ENCODE measurements around the gene GID8. TPM values are rescaled to one million over a fixed set of nuclear protein-coding genes. Genes with fewer than 3 reads are reported as not detected.

GID8 gene
- polyA plus RNA-seq, 1 of the 3 experiments (the other 2 are of a cell fraction) = 18.1 TPM

DNA sequence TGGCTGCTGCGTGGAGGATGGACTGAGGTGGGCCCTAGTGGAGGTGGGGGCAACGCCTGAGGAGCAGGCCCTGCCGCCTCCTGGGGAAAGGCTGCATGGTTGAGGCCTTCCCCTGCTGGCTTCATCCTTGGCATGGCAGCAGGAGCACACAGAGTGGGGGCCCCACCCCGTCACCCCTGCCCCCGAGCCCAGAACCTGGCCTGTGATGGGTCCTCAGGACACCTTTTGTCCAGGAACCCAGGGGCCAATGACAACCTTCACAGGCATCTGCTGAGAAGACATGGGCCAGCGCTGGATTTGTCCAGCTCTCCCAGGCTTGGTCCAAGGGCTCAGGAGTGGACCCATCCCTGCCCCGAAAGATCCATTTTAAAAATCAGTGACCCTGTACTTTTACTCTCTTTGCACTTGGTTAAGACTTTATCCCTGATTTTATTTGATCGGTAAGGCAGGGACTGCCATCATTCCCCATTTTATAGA lies 14.0 kb downstream of the GID8 start:
- H3K9ac ChIP-seq = no peak overlapping the region

GRCh38 chr20:62952373-62952967 lies 14.5 kb downstream of the GID8 start, which contains the start of gene SLC17A9:
TSS of gene SLC17A9 (plus strand) at chr20:62952709. CDS start at chr20:62952831, 122 bp downstream.
- H3K79me2 ChIP-seq (ENCODE audit: insufficient read depth) = no peaks in the 10 kb centered on the region
- POLR2A ChIA-PET = no interaction called here
- TF ChIP-seq TEAD4 (IDR thresholded peaks at IDR 0.05; ENCODE audit: borderline replicate concordance, insufficient read depth) (no peak), SMC3 (IDR thresholded peaks at IDR 0.05; ENCODE audit: low read depth, low read length) (no peak), MXI1 (IDR thresholded peaks at IDR 0.05; ENCODE audit: low read depth, low read length) (no peak), TAF1 (IDR thresholded peaks at IDR 0.05; ENCODE audit: borderline replicate concordance, low read depth, low read length) (no peak), JUND (IDR thresholded peaks at IDR 0.05) (no peak), NRF1 (IDR thresholded peaks at IDR 0.05; ENCODE audit: low read depth, low read length) (no peak), CTCF (IDR thresholded peaks at IDR 0.05) (no peak), EZH2phosphoT487 (IDR thresholded peaks at IDR 0.05; ENCODE audit: borderline replicate concordance, low read depth) (no peak), GABPA (IDR thresholded peaks at IDR 0.05; ENCODE audit: low read depth) (no peak)
- TF ChIP-seq, protein P1, sequence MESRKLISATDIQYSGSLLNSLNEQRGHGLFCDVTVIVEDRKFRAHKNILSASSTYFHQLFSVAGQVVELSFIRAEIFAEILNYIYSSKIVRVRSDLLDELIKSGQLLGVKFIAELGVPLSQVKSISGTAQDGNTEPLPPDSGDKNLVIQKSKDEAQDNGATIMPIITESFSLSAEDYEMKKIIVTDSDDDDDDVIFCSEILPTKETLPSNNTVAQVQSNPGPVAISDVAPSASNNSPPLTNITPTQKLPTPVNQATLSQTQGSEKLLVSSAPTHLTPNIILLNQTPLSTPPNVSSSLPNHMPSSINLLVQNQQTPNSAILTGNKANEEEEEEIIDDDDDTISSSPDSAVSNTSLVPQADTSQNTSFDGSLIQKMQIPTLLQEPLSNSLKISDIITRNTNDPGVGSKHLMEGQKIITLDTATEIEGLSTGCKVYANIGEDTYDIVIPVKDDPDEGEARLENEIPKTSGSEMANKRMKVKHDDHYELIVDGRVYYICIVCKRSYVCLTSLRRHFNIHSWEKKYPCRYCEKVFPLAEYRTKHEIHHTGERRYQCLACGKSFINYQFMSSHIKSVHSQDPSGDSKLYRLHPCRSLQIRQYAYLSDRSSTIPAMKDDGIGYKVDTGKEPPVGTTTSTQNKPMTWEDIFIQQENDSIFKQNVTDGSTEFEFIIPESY (IDR thresholded peaks at IDR 0.05; ENCODE audit: borderline replicate concordance, low read depth) = no peak
- TF ChIP-seq, protein P2, sequence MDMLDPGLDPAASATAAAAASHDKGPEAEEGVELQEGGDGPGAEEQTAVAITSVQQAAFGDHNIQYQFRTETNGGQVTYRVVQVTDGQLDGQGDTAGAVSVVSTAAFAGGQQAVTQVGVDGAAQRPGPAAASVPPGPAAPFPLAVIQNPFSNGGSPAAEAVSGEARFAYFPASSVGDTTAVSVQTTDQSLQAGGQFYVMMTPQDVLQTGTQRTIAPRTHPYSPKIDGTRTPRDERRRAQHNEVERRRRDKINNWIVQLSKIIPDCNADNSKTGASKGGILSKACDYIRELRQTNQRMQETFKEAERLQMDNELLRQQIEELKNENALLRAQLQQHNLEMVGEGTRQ (IDR thresholded peaks at IDR 0.05; ENCODE audit: borderline replicate concordance, low read depth, low read length) = no peak

More for the DNA sequence above, 14.0 kb downstream of the GID8 start:
- no peaks in the 10 kb centered on the region for H3K9me2 ChIP-seq
- ChIA-PET CTCF (interaction anchor here (1.8 kb wide), 1 partner anchor 20 kb away, joined by 6 read pairs; no protein-coding TSS in a partner anchor), POLR2A (no interaction called here)
- no peak overlapping the region for H3K27ac ChIP-seq (ENCODE audit: low read depth in 2 of 2, low read length in 1 of 2)
- H3K4me3 ChIP-seq (ENCODE audit: low read depth in 2 of 2, low read length in 1 of 2) = no peak overlapping the region
- no peak for DNase-seq
- H3K4me1 ChIP-seq (ENCODE audit: control insufficient read depth in 1 of 2, insufficient read depth in 2 of 2, low read depth in 1 of 2, low read length in 1 of 2) = peaks cover 0 to 10% of the 10 kb centered on the region in 2 experiments; a peak in 2 of 4 replicates
- H3K36me3 ChIP-seq (replicated peaks in 1 of 2; ENCODE audit: control insufficient read depth in 1 of 2, insufficient read depth in 2 of 2, low read length in 1 of 2) = peaks cover 15 to 30% of the 10 kb centered on the region in 2 experiments
- H3F3A ChIP-seq (replicated peaks; ENCODE audit: insufficient read depth) = no peaks in the 10 kb centered on the region
- no peak overlapping the region for H3K4me2 ChIP-seq
- WGBS (ENCODE audit: low lambda C conversion rate) = 89% methylated on average over 3 of the region's 8 CpGs
- H2AFZ ChIP-seq (ENCODE audit: low read depth) = no peak overlapping the region
- TF ChIP-seq YY1 (IDR thresholded peaks at IDR 0.05; ENCODE audit: low read depth) (no peak), NFIC (IDR thresholded peaks at IDR 0.05; ENCODE audit: borderline replicate concordance) (no peak), JUND (IDR thresholded peaks at IDR 0.05) (no peak), USF1 (IDR thresholded peaks at IDR 0.05; ENCODE audit: borderline replicate concordance, low read depth) (no peak), FOXJ3 (CRISPR knock-in tag; IDR thresholded peaks at IDR 0.05) (no peak), RAD21 (IDR thresholded peaks at IDR 0.05; ENCODE audit: low read length) (no peak), CTCF (IDR thresholded peaks at IDR 0.05) (no peak)
- H3K79me2 ChIP-seq (ENCODE audit: insufficient read depth) = no peaks in the 10 kb centered on the region
- H3K27me3 ChIP-seq (ENCODE audit: insufficient read depth) = no peaks in the 10 kb centered on the region
- H4K20me1 ChIP-seq (ENCODE audit: insufficient read depth) = no peaks in the 10 kb centered on the region
- H3K9me3 ChIP-seq = no peaks in the 10 kb centered on the region

More at GRCh38 chr20:62952373-62952967, 14.5 kb downstream of the GID8 start, which contains the start of gene SLC17A9:
- no peak within 1 kb of the TSS for H2AFZ ChIP-seq (ENCODE audit: low read depth)
- no peaks in the 10 kb centered on the region for H3F3A ChIP-seq (replicated peaks; ENCODE audit: insufficient read depth)
- DNase-seq = no peak
- 84% methylated on average over 28 of the region's 37 CpGs for WGBS (ENCODE audit: low lambda C conversion rate)
- H3K9ac ChIP-seq = no peak within 1 kb of the TSS
- no peaks in the 10 kb centered on the region for H3K27me3 ChIP-seq (ENCODE audit: insufficient read depth)
- CTCF ChIA-PET = interaction anchor here (1.3 to 2.1 kb wide), 3 partner anchors 8 to 56 kb away, joined by 4 to 9 read pairs (median 6); no protein-coding TSS in a partner anchor
- no peak within 1 kb of the TSS for H3K27ac ChIP-seq (ENCODE audit: low read depth in 2 of 2, low read length in 1 of 2)
- H3K4me1 ChIP-seq (ENCODE audit: control insufficient read depth in 1 of 2, insufficient read depth in 2 of 2, low read depth in 1 of 2, low read length in 1 of 2) = peaks cover 0 to 5% of the 10 kb centered on the region in 2 experiments; a peak in 1 of 4 replicates
- H3K4me3 ChIP-seq (ENCODE audit: low read depth in 2 of 2, low read length in 1 of 2) = no peak within 1 kb of the TSS
- H4K20me1 ChIP-seq (ENCODE audit: insufficient read depth) = no peaks in the 10 kb centered on the region
- peaks cover 12 to 25% of the 10 kb centered on the region in 2 experiments for H3K36me3 ChIP-seq (replicated peaks in 1 of 2; ENCODE audit: control insufficient read depth in 1 of 2, insufficient read depth in 2 of 2, low read length in 1 of 2)
- H3K4me2 ChIP-seq = no peak within 1 kb of the TSS
- H3K9me3 ChIP-seq = no peaks in the 10 kb centered on the region
- no peaks in the 10 kb centered on the region for H3K9me2 ChIP-seq

Data from SK-N-SH (cell line).